ENCODE measurements around the gene CFAP54. TPM values are rescaled to one million over a fixed set of nuclear protein-coding genes. Genes with fewer than 3 reads are reported as not detected.

CFAP54 gene
- total and polyA plus RNA-seq, 12 donors: 0.08 to 1.00 (median 0.33) TPM; not detected in 2

DNA sequence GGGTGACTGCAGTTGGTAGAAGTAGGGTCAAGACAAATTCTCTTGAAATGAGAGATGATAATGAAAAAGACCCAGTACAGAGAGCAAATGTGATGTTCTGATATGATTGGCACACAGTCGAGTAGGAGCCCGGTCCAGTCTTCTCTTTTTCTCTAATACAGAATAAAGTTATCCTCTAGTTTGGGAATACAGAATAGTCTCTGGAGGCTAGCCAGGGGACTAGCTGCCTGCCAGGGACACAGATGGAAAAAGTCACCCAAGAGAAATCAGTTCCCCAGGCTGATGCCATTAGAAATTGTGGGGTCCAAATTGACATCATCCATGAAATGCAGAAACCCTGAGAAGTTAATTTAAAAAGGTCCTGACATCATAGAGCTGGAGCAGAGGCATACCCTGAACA is 240.5 kb downstream of the CFAP54 start:
- intact Hi-C loops (cut with DNase I): no loop called here
- Histone ChIP-seq H3K9me3 (replicated peaks in 1 of 3) (no peaks in the 10 kb centered on the region), H3K27me3 (no peaks in the 10 kb centered on the region), H3K4me1 (replicated peaks in 1 of 2) (no peaks in the 10 kb centered on the region), H3K4me3 (no peak overlapping the region), H3K27ac (no peak overlapping the region), H3K36me3 (replicated peaks in 1 of 2) (no peaks in the 10 kb centered on the region)
- TF ChIP-seq, protein P1, sequence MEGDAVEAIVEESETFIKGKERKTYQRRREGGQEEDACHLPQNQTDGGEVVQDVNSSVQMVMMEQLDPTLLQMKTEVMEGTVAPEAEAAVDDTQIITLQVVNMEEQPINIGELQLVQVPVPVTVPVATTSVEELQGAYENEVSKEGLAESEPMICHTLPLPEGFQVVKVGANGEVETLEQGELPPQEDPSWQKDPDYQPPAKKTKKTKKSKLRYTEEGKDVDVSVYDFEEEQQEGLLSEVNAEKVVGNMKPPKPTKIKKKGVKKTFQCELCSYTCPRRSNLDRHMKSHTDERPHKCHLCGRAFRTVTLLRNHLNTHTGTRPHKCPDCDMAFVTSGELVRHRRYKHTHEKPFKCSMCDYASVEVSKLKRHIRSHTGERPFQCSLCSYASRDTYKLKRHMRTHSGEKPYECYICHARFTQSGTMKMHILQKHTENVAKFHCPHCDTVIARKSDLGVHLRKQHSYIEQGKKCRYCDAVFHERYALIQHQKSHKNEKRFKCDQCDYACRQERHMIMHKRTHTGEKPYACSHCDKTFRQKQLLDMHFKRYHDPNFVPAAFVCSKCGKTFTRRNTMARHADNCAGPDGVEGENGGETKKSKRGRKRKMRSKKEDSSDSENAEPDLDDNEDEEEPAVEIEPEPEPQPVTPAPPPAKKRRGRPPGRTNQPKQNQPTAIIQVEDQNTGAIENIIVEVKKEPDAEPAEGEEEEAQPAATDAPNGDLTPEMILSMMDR (IDR thresholded peaks at IDR 0.05): no peak
- no peak for TF ChIP-seq POLR2A (IDR thresholded peaks at IDR 0.05)
- DNase-seq: no peak
- WGBS, 4 donors: 69 to 81% (median 74%) methylated on average over 2 of the region's 2 CpGs

DNA sequence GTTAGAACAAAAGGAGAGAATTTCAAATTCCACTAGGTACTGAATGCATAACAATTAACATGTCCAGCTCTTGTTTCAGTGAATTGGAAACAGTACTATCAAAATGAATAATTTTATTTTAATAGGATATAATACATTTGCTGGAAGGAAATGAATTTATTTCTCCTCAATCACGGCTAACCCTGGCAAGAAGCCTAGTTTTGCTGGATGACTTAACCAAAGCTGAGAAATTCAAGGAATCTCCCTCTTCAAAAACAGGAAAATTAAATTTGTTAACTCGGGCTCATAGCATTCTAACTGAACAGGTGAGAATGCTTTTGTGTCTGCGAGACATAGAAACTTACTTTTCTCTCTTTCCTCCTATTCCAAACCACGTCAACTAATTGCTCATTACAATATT is 254.2 kb downstream of the CFAP54 start:
- H3K4me1 ChIP-seq (replicated peaks in 1 of 2): no peaks in the 10 kb centered on the region
- no peaks in the 10 kb centered on the region for H3K36me3 ChIP-seq (replicated peaks in 1 of 2)
- H3K27me3 ChIP-seq: no peaks in the 10 kb centered on the region
- DNase-seq: no peak
- intact Hi-C loops (cut with DNase I): no loop called here
- H3K27ac ChIP-seq: no peak overlapping the region
- H3K4me3 ChIP-seq: no peak overlapping the region
- H3K9me3 ChIP-seq (replicated peaks in 1 of 3): no peaks in the 10 kb centered on the region
- TF ChIP-seq, protein P1 (IDR thresholded peaks at IDR 0.05): no peak
- TF ChIP-seq POLR2A (IDR thresholded peaks at IDR 0.05): no peak
- WGBS, 4 donors: 48 to 62% (median 57%) methylated on average over 4 of the region's 4 CpGs

DNA sequence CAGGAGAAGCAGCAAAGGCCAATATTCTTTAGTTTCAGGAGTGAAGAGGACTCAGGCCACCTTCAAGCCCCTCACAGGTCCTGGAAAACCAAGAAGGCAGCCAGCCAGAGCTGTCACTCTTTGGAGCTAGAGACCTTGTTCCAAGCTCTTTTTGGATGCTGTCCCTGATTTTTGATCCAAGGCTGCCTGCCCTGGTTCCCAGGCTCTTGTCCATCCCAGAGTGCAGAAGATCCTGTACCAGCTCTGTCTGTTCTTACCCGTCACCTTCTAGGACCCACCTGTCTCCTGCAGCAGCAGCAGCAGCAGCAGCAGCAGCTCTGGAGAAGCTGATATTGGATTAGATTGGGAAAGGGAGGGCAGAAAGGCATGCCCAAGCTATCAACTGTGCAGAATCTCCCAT is 260.6 kb downstream of the CFAP54 start:
- no peak for DNase-seq
- Histone ChIP-seq H3K4me3 (no peak overlapping the region), H3K4me1 (replicated peaks in 1 of 2) (no peaks in the 10 kb centered on the region), H3K27ac (no peak overlapping the region), H3K27me3 (no peaks in the 10 kb centered on the region), H3K36me3 (replicated peaks in 1 of 2) (no peaks in the 10 kb centered on the region), H3K9me3 (replicated peaks in 1 of 3) (no peaks in the 10 kb centered on the region)
- TF ChIP-seq POLR2A (IDR thresholded peaks at IDR 0.05): no peak
- TF ChIP-seq, protein P1 (IDR thresholded peaks at IDR 0.05): no peak
- 38 to 76% (median 66%) methylated on average over 1 of the region's 1 CpG for WGBS, 4 donors
- intact Hi-C loops (cut with DNase I): no loop called here

DNA sequence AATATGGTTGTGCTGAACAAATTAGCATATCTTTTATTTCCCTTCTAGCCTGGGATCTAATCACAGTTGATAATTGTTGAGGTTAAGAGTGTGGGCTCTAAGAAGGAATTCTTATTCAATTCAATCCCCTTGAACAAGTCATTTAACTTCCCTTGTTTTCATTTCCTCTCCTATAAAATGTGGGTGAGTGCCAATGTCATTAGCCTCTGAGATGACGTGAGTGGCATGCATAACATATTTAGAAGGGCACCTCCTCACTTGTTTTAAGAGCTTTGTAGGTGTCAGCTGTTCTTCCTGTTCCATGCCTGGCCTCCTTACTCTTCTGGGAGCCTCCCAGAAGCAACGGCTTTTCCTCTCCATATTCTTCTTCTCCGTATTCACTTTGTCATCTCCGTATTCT is 262.2 kb downstream of the CFAP54 start:
- no peaks in the 10 kb centered on the region for H3K9me3 ChIP-seq (replicated peaks in 1 of 3)
- 58 to 61% (median 59%) methylated on average over 4 of the region's 4 CpGs for WGBS, 4 donors
- H3K4me3 ChIP-seq: no peak overlapping the region
- intact Hi-C loops (cut with DNase I): no loop called here
- H3K36me3 ChIP-seq (replicated peaks in 1 of 2): no peaks in the 10 kb centered on the region
- no peaks in the 10 kb centered on the region for H3K4me1 ChIP-seq (replicated peaks in 1 of 2)
- no peak for DNase-seq
- no peaks in the 10 kb centered on the region for H3K27me3 ChIP-seq
- H3K27ac ChIP-seq: no peak overlapping the region
- TF ChIP-seq, protein P1 (IDR thresholded peaks at IDR 0.05): no peak
- TF ChIP-seq POLR2A (IDR thresholded peaks at IDR 0.05): no peak
